ENCODE measurements around the gene DLL1. TPM values are rescaled to one million over a fixed set of nuclear protein-coding genes. Genes with fewer than 3 reads are reported as not detected.

DLL1 gene
- total RNA-seq, 4 donors from 2014 or later = 16.3 to 89.1 (median 32.3) TPM

GRCh38 chr6:170298688-170299087 lies 7.8 kb upstream of the DLL1 start:
- H3K27me3 ChIP-seq = peaks cover 0 to 34% of the 10 kb centered on the region in 2 donors
- H3K9me3 ChIP-seq = no peaks in the 10 kb centered on the region
- H3K27ac ChIP-seq = no peak overlapping the region
- H3K4me3 ChIP-seq = no peak overlapping the region
- no peak for TF ChIP-seq POLR2A (IDR thresholded peaks at IDR 0.05)
- H3K36me3 ChIP-seq = no peaks in the 10 kb centered on the region
- DNase-seq = no peak
- peaks cover 4 to 26% (median 18%) of the 10 kb centered on the region in 4 donors for H3K4me1 ChIP-seq

GRCh38 chr6:170297576-170298330 lies 6.9 kb upstream of the DLL1 start:
- Histone ChIP-seq H3K27me3 (peaks cover 0 to 34% of the 10 kb centered on the region in 2 donors), H3K4me1 (peaks cover 4 to 27% (median 18%) of the 10 kb centered on the region in 4 donors), H3K36me3 (no peaks in the 10 kb centered on the region), H3K9me3 (no peaks in the 10 kb centered on the region), H3K4me3 (no peak overlapping the region), H3K27ac (peak overlapping the region in 3 of 4 donors; percentile 52 to 72 (median 65))
- no peak for DNase-seq
- no peak for TF ChIP-seq CTCF (IDR thresholded peaks at IDR 0.05)
- no peak for TF ChIP-seq POLR2A (IDR thresholded peaks at IDR 0.05)

DNA sequence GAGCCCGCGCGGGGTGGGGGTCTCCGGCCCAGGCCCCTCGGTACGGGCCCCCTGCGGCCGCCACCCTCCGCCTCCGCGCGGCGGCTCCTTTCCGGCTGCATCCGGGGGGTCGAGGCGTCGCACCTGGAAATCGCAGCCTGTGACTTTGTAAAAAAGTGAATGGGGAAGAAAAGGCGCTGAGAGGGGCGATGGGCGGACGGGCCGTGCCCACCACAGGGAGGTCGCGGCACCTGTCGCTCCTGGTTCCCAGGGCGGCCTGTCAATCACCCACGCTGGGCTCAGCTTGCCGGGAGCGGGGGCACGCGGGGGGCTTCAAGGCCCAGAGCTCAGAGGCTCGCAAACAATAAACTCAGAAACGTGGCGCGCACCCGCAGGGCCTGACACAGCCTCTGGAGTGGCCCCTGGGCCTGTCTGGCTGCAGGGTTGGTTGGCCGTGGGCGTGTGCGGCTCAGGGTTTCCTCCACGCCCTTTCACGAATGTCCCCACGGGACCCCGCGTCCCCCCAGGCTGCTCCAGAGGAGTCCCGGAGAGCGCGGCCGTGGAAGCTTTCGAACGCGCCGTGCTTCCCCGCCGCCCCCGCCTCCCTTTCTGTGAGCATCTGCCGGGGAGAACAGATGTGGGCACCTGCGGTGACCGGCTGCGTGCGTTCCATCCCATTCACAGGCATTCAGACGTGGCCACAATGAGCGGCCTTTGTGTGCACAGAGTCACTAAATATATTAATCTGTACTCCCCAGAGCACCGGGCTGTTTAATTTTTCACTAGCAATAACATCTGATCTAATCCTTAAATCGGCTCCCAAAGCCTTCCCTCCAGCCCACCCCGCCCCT lies 6.1 kb upstream of the DLL1 start:
- DNase-seq = no peak
- H3K4me3 ChIP-seq = peak overlapping the region in 3 of 4 donors; percentile 51 to 60 (median 56)

GRCh38 chr6:170296423-170296745 lies 5.5 kb upstream of the DLL1 start:
- peaks cover 0 to 44% of the 10 kb centered on the region in 2 donors for H3K27me3 ChIP-seq
- DNase-seq = no peak
- no peak for TF ChIP-seq CTCF (IDR thresholded peaks at IDR 0.05)
- TF ChIP-seq POLR2A (IDR thresholded peaks at IDR 0.05) = no peak
- peak overlapping the region in 3 of 4 donors; percentile 51 to 60 (median 56) for H3K4me3 ChIP-seq
- peak overlapping the region; percentile 14 to 72 (median 58) for H3K27ac ChIP-seq
- no peaks in the 10 kb centered on the region for H3K9me3 ChIP-seq
- H3K36me3 ChIP-seq = no peaks in the 10 kb centered on the region
- H3K4me1 ChIP-seq = peaks cover 4 to 41% (median 21%) of the 10 kb centered on the region in 4 donors

More for the DNA sequence above, 6.1 kb upstream of the DLL1 start:
- Histone ChIP-seq H3K36me3 (no peaks in the 10 kb centered on the region), H3K9me3 (no peaks in the 10 kb centered on the region), H3K27me3 (peaks cover 0 to 38% of the 10 kb centered on the region in 2 donors), H3K4me1 (peaks cover 4 to 35% (median 18%) of the 10 kb centered on the region in 4 donors), H3K27ac (peak overlapping the region; percentile 14 to 72 (median 58))
- TF ChIP-seq POLR2A (IDR thresholded peaks at IDR 0.05) (no peak), CTCF (IDR thresholded peaks at IDR 0.05) (no peak)

DNA sequence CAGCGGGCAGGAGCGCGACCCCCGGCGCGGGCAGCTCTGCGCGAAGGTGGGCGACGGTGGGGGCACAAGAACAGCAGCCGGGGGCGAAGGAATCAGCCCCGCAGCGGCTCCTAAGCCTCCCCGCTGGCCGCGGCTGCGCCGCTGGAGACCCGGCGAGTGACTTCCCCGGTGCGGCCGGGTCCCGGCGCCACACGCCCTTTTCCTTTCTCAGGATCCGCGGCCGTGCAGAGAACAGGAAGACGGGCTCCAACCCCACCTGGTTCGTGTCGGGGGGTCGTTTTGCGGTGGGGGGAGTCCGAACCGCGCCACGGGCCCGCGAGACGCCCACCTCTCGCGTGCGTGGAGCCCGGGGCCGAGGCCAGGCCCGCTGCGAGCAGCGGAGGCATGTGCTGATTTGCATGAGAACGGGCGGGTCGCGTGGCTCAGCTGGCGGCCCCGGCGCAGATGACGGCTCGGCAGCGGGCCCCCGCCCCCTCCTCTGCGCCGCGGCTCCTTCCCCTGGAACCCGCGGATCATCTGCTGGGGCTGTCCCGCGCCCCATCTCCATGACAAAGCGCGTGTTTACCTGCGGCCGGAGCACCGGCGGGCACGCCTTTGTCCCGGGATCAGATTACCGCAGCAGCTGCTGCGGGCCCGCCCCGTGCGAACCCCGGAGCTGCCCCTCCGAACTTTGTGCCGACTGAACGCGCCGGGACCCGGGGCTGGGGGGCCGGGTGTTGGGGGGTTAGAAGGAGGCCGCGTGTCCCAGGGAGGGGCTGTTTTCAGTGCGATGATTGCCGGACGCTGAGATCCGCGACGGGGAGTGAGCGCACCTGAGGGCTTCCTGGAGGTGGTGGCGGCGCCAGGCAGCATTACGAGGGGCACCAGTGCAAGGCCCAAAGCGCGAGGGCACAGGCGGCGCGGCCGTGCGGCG lies 4.9 kb upstream of the DLL1 start:
- H3K4me1 ChIP-seq = peaks cover 4 to 46% (median 24%) of the 10 kb centered on the region in 4 donors
- peak; percentile 52 to 76 (median 74) for DNase-seq
- H3K36me3 ChIP-seq = no peaks in the 10 kb centered on the region
- peak overlapping the region; percentile 14 to 72 (median 58) for H3K27ac ChIP-seq
- H3K27me3 ChIP-seq = peaks cover 0 to 44% of the 10 kb centered on the region in 2 donors
- TF ChIP-seq CTCF (IDR thresholded peaks at IDR 0.05) (no peak), POLR2A (IDR thresholded peaks at IDR 0.05) (no peak)
- no peaks in the 10 kb centered on the region for H3K9me3 ChIP-seq
- peak overlapping the region; percentile 36 to 60 (median 54) for H3K4me3 ChIP-seq
